ENCODE results near the gene TARBP1.

DNA sequence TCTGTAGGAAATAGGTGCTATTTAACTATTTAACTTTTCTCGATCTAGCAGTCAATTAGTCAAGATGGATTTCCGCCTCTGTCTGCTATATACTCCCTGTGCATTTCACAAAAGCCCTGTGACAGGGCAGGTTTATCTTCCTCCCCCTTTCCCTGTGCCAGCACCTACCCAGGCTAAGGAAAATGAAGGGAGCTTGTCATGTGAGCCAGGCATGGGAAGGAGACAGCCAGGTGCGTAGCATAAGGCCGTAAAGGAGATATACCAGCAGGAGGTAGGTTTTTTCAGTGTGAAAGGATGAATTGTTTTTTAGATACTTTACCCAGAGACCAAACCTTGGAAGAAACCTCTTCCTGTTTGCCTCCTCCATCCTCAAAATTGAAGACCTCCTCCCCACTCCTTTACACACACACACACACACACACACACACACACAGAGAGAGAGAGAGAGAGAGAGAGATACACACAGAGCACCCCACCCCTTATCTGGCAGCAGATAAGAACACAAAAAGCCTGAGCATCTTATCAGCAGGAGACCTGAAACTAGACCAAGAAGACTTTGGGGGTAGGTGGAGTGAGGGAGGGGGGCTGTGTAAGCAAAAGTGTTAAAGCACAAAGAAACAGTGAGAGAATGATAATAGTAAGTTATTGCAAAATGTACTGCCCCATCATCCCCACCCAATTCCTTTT is 12.0 kb upstream of the TARBP1 start:
- TF ChIP-seq, protein P1, sequence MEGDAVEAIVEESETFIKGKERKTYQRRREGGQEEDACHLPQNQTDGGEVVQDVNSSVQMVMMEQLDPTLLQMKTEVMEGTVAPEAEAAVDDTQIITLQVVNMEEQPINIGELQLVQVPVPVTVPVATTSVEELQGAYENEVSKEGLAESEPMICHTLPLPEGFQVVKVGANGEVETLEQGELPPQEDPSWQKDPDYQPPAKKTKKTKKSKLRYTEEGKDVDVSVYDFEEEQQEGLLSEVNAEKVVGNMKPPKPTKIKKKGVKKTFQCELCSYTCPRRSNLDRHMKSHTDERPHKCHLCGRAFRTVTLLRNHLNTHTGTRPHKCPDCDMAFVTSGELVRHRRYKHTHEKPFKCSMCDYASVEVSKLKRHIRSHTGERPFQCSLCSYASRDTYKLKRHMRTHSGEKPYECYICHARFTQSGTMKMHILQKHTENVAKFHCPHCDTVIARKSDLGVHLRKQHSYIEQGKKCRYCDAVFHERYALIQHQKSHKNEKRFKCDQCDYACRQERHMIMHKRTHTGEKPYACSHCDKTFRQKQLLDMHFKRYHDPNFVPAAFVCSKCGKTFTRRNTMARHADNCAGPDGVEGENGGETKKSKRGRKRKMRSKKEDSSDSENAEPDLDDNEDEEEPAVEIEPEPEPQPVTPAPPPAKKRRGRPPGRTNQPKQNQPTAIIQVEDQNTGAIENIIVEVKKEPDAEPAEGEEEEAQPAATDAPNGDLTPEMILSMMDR (IDR thresholded peaks at IDR 0.05): no peak
- TF ChIP-seq POLR2A (IDR thresholded peaks at IDR 0.05) (no peak), EP300 (IDR thresholded peaks at IDR 0.05) (no peak)

Measured in tibial nerve (tissue), 4 donors.